NCI-H1436 (cell line): Measurements from ENCODE around the gene RASSF3.
"Not testable (repeated sequence)": the region's sequence is repeated elsewhere in the genome, so short reads cannot be mapped to it uniquely, and the experiment has no call there.

Source experiments
- DNase-seq: peaks from one replicate; lab custom pipeline; 2025; lab: John Stamatoyannopoulos, UW

Gene RASSF3

DNA sequence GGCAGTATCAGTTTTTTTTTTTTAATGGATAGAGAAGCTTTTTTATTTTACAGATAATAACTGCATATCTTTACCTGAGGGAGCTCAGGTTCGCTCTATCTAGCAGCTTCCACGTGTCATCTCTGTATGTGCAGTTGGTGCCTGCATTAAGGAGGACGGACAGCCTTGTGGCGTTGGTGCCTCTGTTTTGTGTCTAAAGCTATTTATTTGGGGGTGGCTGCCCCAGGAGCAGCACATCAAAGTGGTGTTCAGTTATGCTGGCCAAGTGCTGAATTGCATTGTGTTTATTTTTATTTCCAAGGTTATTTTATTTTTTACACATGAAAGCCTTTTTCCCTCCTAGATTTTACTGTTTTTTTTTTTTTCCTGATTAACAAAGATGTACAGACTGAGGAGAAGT lies 59.7 kb downstream of the RASSF3 start:
- no peak for DNase-seq

- no peak for DNase-seq
These were observed 60.8 kb downstream of the RASSF3 start for GRCh38 chr12:64670919-64671639.

DNA sequence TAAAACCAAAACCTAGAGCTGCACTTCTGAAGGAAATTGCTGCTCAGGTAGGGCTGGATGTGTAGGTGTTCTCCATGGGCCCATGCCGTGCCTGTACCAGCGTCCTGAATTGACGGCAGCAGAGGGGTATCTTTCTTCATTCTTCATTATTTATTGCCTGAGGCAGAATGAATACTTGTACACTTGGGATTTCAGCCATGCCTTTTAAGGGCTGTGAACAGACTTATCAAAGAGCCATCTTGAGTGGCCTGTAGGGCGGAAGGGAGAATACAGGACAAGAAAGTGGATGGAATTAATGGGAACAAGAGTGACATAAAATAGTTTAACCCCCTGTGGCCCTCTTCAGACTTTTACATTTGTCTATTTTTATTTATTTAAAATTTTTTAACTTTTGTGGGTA lies 61.4 kb downstream of the RASSF3 start:
- no peak for DNase-seq

DNA sequence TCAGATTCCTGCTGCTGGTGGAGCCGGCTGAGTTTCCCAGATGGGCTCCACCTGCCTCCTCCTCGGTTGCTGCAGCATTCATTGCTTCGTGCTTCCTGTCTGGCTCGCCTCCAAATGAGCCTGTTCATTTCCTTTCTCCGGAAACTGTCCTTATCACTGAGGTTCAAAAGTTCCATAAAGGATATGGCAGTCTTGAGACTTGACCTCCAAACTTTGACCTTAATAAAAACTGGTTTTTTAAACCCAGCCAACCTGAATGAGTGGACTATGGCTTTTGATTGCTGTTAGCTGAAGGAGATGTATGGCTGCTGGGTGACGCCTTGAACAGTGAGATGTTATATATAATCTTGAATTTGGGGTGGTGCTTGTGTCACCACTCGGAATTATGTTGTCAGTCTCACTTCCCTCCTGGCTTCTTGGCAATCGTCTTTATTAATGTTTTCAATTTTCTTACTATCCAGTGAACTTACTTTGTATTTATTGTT lies 62.7 kb downstream of the RASSF3 start:
- DNase-seq: peak; percentile 16

DNA sequence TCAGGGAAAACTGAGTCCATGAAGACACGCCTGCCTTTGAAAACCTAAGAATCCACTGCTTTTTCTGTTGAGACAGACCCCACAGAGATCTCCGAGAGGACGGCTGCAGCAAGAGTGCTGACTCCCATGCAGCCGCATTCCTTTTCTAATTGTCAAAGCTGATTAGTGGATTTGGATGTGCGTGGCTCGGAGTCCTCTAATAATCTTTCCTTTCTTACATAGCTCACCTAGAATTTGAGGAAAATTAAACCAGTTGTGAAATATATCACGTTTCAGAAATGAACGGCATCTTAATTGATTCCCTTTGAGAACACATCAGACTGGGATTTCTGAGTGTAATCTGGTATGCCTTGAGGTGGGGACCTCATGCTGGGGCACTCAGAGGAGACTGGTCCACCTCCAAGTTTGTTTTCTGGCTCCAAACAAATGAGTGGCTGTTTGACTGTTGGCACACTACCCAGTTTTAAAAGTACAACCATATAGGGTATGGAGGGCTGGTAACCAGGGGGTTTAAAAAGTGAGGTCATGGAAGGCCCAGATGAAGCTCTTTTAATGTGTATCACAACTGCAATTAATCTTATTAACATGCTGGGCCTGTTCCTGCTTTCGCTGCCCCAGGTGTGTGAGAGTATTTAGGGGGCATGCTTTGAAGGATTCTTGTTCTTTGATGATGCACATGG lies 63.3 kb downstream of the RASSF3 start:
- no peak for DNase-seq

DNA sequence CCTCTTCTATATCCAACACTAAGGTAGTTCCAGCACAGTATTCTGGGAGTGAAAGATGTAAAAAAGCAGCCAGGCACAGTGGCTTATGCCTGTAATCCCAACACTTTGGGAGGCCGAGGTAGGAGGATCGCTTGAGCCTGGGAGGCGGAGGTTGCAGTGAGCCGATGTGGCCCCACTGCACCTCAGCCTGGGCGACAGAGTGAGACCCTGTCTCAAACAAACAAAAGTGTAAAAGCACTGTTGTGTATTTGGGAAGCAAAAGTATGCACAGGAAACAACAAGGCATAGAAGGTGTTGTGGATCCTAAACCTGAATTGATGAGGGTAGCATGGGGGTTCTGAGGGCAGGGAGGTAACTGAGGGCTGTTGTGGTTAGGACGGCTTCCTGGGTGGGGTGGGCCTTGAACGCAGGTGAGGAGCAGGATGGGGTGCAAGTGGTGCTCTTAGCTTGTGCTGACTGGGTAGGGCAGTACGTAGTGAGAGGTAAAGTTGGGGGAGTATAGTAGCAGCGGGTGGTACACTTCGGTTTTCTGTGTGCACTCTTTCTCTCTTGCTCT lies 64.2 kb downstream of the RASSF3 start:
- DNase-seq: no peak

GRCh38 chr12:64675795-64676194 lies 65.5 kb downstream of the RASSF3 start:
- DNase-seq: no peak

GRCh38 chr12:64678248-64678647 lies 68.0 kb downstream of the RASSF3 start:
- DNase-seq: no peak

DNA sequence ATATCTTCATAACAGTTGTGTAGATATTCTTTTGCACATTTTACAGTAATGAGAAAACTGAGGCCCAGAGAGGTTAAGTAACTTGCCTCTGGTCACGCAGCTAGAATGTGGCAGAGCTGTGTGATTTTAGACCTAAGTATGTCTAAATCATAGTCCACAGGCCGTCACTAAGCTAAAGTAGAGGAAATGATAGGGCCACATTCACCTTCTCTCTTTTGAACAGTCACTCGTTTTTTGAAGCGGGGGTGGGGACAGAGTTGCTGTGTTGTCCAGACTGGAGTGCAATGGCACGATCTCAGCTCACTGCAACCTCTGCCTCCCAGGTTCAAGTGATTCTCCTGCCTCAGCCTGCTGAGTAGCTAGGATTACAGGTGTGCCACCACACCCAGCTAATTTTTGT lies 68.5 kb downstream of the RASSF3 start:
- no peak for DNase-seq

DNA sequence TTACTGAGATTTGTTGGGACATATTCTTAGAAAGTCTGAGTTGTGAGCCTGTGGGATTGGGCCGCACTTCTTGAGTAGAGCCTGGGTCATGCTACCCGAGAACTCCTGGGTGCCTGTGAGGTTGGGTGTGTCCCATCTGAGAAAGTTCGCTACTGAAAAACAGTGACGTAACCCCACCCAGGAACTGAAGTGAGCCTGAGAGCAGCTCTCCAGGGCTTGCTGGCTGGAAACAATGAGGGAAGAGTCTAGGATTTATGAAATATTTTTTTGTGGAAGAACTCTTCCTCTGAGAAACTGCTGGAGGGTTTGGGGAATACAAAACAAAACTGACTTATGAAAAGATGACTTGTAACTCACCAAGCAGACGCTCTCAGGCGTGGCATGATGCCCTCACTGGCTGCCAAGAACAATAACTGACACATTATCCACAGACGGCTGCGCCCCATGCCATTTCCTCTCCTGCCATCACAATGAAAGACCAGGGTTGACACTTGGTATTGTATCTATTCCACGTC lies 69.2 kb downstream of the RASSF3 start:
- no peak for DNase-seq

DNA sequence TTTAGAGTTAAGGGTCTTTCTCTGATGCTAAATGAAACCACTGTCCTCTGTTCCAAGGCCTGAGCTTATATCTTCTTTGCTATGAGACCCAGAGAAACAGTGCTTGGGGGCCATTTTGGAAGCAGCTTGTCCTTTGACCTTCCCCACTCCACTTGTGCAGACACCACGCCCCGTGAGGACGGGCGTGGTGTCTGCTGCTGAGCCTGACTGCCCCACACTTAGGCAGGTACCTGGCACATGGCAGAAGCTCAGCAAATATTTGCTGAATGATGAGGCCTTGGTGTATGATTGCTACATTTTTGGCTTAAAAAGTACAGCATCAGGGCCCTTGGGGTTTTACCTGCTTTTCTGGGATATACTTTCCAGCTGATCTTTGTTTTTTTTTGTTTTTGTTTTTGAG lies 69.9 kb downstream of the RASSF3 start:
- no peak for DNase-seq

DNA sequence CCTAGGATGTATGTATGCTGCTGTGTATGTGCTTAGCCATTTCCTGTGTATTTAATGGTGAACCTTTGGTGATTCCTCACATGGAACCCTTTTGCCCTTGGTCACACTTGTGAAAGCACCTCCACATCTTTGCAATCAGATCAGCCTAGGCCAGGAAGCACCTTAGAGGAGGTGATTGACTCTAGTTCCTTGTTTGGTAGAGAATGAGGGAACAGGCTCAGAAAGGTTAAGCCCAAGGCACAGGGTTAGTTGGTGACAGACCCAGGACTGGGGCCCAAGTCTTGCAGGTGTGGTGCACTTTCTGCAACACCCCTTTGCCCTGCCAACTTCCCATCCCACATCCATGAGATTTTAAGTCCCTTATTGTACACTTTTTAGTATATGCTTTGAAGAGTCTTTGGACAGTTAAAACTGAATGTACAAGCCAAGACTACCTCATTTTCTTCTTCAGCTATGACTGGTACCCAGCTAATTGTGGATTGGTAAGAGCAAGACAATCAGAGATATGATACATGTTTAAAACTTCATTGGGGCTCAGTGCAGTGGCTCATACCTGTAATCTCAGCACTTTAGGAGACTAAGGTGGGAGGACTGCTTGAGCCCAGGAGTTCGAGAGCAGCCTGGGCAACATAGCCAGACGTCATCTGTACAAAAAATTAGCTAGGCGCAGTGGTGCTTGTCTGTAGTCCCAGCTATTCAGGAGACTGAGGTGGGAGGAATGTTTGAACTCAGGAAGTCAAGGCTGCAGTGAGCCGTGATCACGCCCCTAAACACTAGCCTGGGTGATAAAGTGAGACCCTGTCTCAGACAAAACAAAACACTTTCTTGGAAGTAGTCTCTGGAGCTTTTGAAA lies 71.1 kb downstream of the RASSF3 start:
- no peak for DNase-seq

- DNase-seq: no peak
These were observed 72.4 kb downstream of the RASSF3 start for GRCh38 chr12:64682572-64683277.

GRCh38 chr12:64683816-64684543 lies 73.7 kb downstream of the RASSF3 start:
- DNase-seq: no peak

DNA sequence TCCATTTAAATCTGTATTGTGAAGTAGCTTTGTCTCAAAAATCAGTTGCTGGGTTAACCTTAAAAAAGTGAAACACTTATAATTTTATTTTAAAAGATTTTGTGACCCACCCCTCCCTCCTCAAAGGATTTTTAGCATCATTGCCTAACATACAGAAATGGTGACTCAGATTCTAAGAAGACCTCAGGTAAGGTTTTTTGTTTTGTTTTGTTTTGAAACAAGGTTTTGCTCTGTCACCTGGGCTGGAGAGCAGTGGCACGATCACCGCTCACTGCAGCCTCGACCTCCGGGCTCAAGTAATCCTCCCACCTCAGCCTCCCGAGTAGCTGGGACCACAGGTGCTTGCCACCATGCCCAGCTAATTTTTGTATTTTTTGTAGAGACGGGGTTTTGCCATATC lies 74.8 kb downstream of the RASSF3 start:
- no peak for DNase-seq

DNA sequence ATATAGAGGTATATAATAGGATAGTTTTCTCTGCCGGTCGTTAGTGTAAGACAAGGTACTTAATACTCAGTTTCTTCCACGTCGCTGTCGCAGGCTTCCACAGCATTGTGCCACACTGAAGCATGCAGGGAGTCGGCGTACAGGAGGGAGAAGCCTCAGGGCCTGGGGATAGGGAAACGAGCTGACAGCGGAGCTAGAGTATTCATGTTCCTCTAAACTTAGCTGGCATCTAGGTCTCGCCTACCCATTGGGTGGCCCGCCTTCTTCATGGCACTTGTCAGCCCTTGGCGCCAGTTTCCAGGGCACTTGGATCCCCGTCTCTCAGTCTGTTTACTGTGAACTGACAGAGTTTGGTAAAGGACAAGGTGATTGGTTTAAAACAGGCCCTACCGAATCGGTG lies 75.3 kb downstream of the RASSF3 start:
- no peak for DNase-seq

GRCh38 chr12:64687816-64688215 lies 77.5 kb downstream of the RASSF3 start:
- DNase-seq: no peak

GRCh38 chr12:64688219-64688618 lies 77.9 kb downstream of the RASSF3 start:
- DNase-seq: no peak

- DNase-seq: no peak
These were observed 78.4 kb downstream of the RASSF3 start for GRCh38 chr12:64688715-64689114.

- DNase-seq: not testable (repeated sequence)
These were observed 79.9 kb downstream of the RASSF3 start for GRCh38 chr12:64690236-64690635.
